ENCODE data around the gene OPN1MW3.
"Not testable (repeated sequence)": the region's sequence is repeated elsewhere in the genome, so short reads cannot be mapped to it uniquely, and the experiment has no call there.

Gene OPN1MW3

DNA sequence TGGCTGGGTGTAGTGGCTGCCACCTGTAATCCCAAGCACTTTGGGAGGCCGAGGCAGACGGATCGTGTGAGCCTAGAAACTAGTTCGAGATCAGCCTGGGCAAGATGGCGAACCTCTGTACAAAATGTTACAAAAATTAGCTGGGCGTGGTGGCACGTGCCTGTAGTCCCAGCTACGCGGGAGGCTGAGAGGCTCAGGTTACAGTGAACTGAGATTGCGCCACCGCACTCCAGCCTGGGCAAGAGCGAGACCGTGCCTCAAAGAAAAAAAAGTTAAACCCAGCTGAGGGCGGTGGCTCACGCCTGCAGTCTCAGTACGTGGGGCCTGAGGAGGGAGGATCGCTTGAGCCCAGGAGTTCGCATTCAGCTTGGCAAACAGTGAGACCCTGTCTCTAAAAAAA lies 39.3 kb downstream of the OPN1MW3 start:
- no peak for DNase-seq

DNA sequence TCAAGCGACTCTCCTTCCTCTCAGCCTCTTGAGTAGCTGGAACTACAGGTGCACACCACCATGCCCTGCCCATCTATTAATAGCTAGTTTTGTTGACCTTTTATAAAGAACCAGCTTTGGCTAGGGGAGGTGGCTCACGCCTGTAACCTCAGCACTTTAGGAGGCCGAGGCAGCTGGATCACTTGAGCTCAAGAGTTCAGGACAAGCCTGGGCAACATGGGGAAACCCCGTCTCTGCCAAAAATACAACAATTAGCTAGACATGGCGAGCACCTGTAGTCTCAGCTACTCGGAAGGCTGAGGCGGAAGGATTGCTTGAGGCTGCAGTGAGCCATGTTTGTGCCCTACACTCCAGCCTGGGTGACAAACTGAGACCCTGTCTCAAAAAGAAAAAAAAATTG lies 40.9 kb downstream of the OPN1MW3 start:
- no peak for DNase-seq

GRCh38 chrX:154300816-154301215 lies 43.4 kb downstream of the OPN1MW3 start:
- no peak for DNase-seq

GRCh38 chrX:154302998-154303397 lies 45.6 kb downstream of the OPN1MW3 start:
- DNase-seq: not testable (repeated sequence)

DNA sequence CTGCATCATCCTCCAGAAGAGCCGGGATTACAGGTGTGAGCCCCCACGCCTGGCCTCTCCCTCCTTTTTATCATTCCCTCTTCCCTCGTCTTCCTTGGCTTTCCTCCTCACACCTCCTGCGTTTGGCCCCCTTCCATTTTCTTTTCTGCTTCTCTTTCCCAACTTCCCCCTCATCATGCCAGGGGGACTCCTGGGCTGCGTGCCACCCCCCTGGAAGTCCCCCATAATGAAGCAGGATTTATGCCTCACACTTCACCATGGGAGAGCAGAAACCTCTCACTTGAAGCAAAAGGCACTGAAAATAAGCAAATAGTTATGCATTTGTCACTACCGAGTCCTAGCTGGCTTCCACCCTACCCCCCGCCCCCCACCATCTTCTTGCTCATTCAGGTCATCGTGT lies 46.1 kb downstream of the OPN1MW3 start:
- DNase-seq: no peak

GRCh38 chrX:154304846-154305245 lies 47.5 kb downstream of the OPN1MW3 start:
- DNase-seq: no peak

GRCh38 chrX:154305541-154306205 lies 48.3 kb downstream of the OPN1MW3 start:
- DNase-seq: no peak

DNA sequence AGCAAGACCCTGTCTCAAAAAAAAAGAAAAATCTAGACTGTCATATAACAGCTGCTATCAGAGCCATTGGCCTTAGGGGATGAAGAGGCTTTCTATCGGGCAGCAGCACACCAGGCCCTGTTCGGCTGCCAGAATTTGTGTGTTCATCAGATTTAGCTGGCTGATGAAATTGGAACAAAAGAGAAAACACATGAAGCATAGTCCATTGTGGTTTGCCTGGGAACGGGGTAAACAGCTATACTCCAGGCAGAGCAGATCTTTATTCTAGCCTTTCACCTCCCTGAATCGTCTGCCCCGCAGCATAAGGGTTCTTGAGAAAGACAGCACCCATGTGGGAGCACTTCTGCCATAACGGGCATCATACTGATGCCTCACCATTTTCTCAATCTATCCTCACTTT lies 49.8 kb downstream of the OPN1MW3 start:
- no peak for DNase-seq

GRCh38 chrX:154308108-154308946 lies 50.9 kb downstream of the OPN1MW3 start:
- DNase-seq: peak; percentile 75

GRCh38 chrX:154309041-154309775 lies 51.8 kb downstream of the OPN1MW3 start:
- no peak for DNase-seq

- no peak for DNase-seq
These were observed 53.5 kb downstream of the OPN1MW3 start for GRCh38 chrX:154310616-154311536.

- DNase-seq: no peak
These were observed 54.7 kb downstream of the OPN1MW3 start for GRCh38 chrX:154312116-154312515.

GRCh38 chrX:154313147-154313546 lies 55.8 kb downstream of the OPN1MW3 start:
- DNase-seq: no peak

DNA sequence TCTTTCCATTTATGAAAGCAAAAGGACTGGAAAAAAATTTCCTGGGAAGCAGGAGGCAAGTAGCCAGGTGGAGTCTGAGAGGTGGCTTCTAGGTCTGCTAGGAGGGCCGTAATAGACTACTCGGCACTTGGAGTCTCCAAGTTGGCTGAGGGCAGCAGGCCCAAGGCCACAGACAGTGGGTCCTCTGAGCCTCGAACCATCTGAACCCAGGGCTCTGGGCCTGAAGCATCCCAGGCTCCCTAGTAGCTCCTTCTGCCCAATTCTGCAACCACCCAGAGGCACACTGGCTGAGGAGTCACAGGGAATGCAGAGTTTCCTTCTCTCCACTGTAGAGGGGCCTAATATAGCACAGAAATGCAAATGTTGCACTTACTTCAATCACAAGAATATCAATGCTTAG lies 58.0 kb downstream of the OPN1MW3 start:
- DNase-seq: no peak

DNA sequence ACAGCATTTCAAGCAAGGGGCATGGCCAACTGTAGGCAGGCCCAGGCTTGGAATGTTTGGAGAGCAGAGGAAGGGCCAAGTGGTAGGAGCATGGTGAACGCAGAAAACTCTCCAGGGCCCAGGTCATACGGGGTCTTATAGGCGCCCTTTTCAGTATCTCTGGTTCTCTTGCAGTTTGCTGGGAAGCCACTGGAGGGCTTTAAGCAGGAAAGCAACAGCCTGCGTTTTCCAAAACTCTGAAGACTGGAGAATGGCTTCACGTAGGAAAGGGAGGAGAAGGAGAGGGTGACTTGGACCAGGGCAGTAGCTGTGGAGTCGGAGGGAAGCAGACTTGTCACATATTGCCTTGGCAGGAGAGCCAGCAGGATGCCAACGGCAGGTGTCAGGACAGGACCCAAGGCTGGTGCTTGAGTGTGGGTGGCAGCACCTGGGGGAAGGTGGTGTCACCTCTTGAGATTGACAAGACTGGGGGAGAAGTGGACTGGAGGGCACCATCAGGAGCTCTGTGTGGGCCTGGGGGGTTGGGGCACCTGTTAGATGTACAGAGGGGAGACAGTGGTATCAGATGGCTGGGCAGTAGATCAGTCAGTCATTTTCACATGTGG lies 60.1 kb downstream of the OPN1MW3 start:
- DNase-seq: no peak

- no peak for DNase-seq
These were observed 63.0 kb downstream of the OPN1MW3 start for GRCh38 chrX:154320406-154320805.

Measured in activated T-cell treated with anti-CD3 and anti-CD28 coated beads for 4 hours (primary cell).